ENCODE results near the gene MMP19. TPM values are rescaled to one million over a fixed set of nuclear protein-coding genes. Genes with fewer than 3 reads are reported as not detected.
"Not testable (repeated sequence)": the region's sequence is repeated elsewhere in the genome, so short reads cannot be mapped to it uniquely, and the experiment has no call there.

MMP19 gene
- total RNA-seq, 6 experiments from 2014 or later: 13.7 to 24.7 (median 21.4) TPM

- Mint-ChIP-seq H3K27ac (peak overlapping the region; percentile 64; the same call in 1 of the 2 replicates), H3K9me3 (no peaks in the 10 kb centered on the region), H3K36me3 (ENCODE audit: low read depth) (peaks cover 27% of the 10 kb centered on the region; the same call in 1 of the 2 replicates), H3K4me3 (peak overlapping the region; percentile 46), H3K27me3 (ENCODE audit: insufficient read depth) (no peaks in the 10 kb centered on the region; the same call in 1 of the 2 replicates), H3K4me1 (ENCODE audit: low read depth) (peaks cover 40% of the 10 kb centered on the region)
- no peak for TF ChIP-seq CTCF (IDR thresholded peaks at IDR 0.05)
- DNase-seq: no peak
Observed at GRCh38 chr12:55840581-55841351, 2.0 kb downstream of the MMP19 start.

GRCh38 chr12:55839345-55840140, 3.2 kb downstream of the MMP19 start:
- Mint-ChIP-seq H3K27me3 (ENCODE audit: insufficient read depth) (no peaks in the 10 kb centered on the region; the same call in 1 of the 2 replicates), H3K9me3 (no peaks in the 10 kb centered on the region), H3K36me3 (ENCODE audit: low read depth) (peaks cover 27% of the 10 kb centered on the region; the same call in 1 of the 2 replicates), H3K4me3 (no peak overlapping the region), H3K4me1 (ENCODE audit: low read depth) (peaks cover 33% of the 10 kb centered on the region), H3K27ac (no peak overlapping the region)
- DNase-seq: no peak
- TF ChIP-seq CTCF (IDR thresholded peaks at IDR 0.05): no peak

GRCh38 chr12:55838361-55838760, 4.4 kb downstream of the MMP19 start:
- peaks cover 27% of the 10 kb centered on the region; the same call in 1 of the 2 replicates for H3K36me3 Mint-ChIP-seq (ENCODE audit: low read depth)
- H3K27ac Mint-ChIP-seq: no peak overlapping the region
- H3K27me3 Mint-ChIP-seq (ENCODE audit: insufficient read depth): no peaks in the 10 kb centered on the region; the same call in 1 of the 2 replicates
- no peak overlapping the region for H3K4me3 Mint-ChIP-seq
- H3K4me1 Mint-ChIP-seq (ENCODE audit: low read depth): peaks cover 31% of the 10 kb centered on the region
- no peaks in the 10 kb centered on the region for H3K9me3 Mint-ChIP-seq
- TF ChIP-seq CTCF (IDR thresholded peaks at IDR 0.05): no peak
- DNase-seq: no peak

- H3K27ac Mint-ChIP-seq; H3K27me3 Mint-ChIP-seq (ENCODE audit: insufficient read depth); DNase-seq; H3K4me3 Mint-ChIP-seq; H3K9me3 Mint-ChIP-seq: not testable (repeated sequence)
- H3K36me3 Mint-ChIP-seq (ENCODE audit: low read depth): peaks cover 13% of the 10 kb centered on the region; the same call in 1 of the 2 replicates
- peaks cover 21% of the 10 kb centered on the region for H3K4me1 Mint-ChIP-seq (ENCODE audit: low read depth)
Observed at GRCh38 chr12:55834400-55834799, 8.3 kb downstream of the MMP19 start.

- Mint-ChIP-seq H3K4me1 (ENCODE audit: low read depth) (peaks cover 26% of the 10 kb centered on the region), H3K27ac (no peak overlapping the region), H3K36me3 (ENCODE audit: low read depth) (peaks cover 10% of the 10 kb centered on the region), H3K9me3 (no peaks in the 10 kb centered on the region), H3K4me3 (no peak overlapping the region), H3K27me3 (ENCODE audit: insufficient read depth) (peaks cover 5% of the 10 kb centered on the region)
- no peak for TF ChIP-seq CTCF (IDR thresholded peaks at IDR 0.05)
- no peak for DNase-seq
Observed at GRCh38 chr12:55833056-55833455, 9.7 kb downstream of the MMP19 start.

GRCh38 chr12:55831447-55831815, 11.3 kb downstream of the MMP19 start:
- Mint-ChIP-seq H3K36me3 (ENCODE audit: low read depth) (peaks cover 16% of the 10 kb centered on the region), H3K27me3 (ENCODE audit: insufficient read depth) (peaks cover 5% of the 10 kb centered on the region), H3K9me3 (no peaks in the 10 kb centered on the region), H3K4me1 (ENCODE audit: low read depth) (peaks cover 35% of the 10 kb centered on the region), H3K4me3 (peak overlapping the region; percentile 95), H3K27ac (peak overlapping the region; percentile 88)
- TF ChIP-seq CTCF (IDR thresholded peaks at IDR 0.05): no peak
- no peak for DNase-seq

Measured in HFFc6 (cell line).